ENCODE results near the gene PHLDB1.
"Not testable (repeated sequence)": the region's sequence is repeated elsewhere in the genome, so short reads cannot be mapped to it uniquely, and the experiment has no call there.

The PHLDB1 gene

DNA sequence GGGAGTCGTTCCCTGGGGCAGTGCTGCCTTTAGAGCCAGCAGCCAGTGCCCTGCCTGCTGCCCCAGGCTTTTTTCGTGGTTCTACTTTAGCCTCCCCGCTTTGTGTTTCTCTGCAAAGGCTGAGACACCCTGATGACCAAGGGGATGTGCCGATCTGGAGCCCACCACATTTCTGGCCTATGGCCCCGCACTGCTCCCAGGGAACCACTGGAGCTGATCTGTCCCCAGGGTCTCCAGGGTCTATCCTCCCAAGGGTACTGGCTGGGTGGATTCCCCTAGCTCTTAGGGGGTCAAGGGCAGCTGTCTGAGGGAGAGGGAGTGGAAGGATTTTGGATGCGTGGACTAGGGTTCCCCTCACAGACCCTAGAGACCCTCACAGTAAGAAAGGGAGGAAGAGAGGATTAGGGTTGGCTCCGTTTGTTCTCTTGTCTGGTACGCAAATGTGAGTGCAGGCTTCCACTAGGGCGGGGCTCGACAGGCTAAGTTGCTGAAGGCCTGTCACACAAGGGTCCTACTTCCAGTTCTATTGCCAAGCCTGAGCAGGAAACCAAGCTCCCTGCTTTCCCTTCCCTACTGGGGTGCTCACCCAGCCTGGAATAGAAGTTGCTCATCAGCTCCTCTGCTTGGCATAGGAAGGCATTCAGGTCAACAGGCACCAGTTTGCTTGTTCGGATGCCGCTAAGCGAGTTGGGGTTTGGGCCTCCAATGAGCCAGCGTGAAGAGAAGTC lies 52.7 kb downstream of the PHLDB1 start:
- no peak for DNase-seq

DNA sequence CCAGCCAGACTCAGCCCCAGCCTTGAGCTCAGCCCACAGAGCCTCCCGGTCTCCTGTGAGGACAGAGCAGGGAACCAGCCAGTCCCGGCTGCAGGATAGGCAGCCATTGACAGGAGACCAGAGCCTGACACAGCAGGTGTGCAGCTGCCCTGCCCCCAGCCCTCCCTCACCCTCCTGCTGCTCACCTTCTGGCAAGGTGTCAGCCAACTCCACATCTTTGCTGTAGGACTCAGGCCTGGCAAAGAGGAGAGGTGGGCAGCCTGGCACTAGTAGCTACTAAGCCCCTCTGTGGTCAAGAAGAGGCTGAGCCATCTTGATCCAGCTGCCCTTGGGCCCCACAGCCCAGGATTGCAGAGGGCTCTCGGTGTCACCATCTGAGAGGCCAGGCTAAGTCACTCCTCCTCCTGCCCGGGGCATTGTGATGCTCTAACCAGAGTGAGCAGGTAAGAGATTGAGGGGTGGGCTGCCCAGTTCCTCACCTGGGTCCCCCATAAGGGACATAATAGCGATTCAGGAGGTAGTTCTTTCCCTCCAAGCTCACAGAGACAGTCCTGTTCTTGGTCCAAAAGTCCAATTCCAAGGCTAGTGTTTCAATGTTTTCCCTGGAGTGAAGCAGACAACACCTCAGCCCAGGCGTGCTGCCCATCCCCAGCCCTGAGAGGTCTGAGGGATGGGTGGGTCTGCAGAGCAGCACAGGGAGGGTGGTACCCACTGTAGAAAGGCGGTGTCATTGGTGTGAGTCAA lies 53.4 kb downstream of the PHLDB1 start:
- peak; percentile 15 for DNase-seq

DNA sequence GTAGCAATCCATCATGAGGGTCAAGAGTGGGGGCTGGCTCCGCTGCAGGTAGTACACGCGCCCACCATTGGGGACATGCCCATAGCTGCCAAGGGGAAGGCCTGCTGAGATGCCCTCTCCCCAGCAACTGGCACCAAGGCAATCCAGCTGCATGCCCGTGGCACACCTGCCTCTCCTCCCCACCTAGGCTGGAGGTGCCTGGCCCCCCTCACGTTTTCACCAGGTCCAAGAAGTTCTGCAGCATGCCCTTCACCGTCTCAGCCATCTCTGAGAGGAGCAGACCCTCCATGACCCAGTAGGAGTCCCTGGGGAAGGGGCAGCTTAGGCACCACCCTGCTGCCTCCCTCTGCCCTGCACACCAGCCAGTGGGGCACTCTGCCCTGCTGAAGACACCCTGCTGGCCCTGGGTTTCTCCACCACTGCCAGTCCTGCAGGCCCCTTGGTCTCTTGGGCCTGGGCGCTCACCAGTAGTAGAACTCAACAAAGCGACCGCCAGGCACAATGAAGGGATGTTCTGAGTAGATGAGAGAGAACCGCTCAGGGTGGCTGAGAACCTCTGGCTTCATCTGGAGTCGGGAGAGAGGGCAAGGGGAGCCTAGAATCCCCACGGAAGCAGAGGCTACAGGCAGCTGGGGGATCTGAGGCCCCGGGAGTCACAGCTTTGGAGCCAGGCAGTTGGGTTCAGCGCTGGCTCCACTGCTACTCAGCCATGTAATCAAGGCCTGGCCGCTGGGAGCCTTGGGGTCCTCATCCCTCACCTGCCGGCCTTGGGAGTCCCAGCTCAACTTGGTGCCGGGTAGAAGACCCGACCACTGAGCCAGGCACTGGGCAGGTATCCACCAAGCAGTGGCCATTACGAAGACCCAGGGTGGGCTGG lies 54.2 kb downstream of the PHLDB1 start:
- DNase-seq = no peak

DNA sequence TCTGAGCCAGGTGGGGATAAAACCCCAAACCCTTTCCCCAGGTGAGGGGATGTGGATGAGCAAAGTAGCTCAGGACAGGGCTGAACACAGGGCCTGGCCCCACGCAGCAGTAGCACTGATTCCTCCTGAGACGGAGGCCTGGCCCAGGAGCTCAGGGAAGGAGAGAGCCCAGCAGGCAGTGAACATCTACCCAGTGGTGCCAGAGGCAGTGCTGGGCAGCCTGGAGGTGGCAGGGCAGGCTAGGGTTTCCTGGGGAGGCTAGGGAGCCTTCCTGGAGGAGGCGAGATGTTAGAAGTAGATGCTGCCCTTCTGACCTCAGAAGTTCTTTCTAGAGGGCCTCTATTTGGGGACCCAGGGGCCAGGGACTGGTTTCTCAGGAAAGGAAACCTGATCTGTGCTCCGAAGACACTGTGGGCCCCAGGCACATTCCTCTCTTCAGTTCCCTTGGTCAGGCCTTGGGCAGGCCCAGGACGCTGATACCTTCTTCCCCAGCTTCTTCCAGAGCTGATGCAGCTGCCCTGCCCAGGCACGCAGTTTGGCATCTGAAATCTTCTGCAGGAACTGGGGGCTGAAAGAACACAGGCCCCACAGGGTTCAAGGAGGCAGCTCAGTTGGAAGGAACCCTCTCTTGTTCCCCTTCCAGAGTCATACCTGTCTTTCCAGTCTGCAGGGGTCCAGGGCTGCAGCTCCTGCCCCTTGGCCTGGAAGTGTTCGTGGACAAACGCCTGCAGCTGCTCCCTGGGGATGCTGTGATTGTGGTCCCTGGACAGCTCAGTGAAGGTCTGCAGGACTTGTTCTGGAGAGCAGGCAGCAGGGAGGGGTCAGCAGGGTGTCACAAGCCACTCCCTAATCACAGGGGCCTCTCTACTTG lies 55.2 kb downstream of the PHLDB1 start:
- no peak for DNase-seq

DNA sequence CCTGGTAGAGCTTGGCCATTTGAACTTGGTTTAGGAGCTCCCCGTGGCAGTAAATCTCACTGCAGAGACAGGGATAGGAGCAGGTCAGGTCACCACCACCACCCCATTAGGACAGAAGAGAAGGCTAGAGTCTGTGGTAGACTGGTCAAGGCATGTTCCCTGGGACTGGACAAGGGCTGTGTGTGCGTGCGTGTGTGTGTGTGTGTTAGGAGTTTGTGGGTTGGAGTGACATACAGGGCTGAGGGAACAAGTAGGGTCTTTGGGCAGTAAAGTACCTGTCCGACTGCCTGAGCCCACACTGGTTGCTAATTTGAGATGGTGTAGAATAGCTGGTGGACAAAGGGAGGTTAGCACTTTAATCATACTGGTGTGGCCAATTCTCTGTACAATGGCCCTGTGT lies 56.0 kb downstream of the PHLDB1 start:
- DNase-seq = no peak

DNA sequence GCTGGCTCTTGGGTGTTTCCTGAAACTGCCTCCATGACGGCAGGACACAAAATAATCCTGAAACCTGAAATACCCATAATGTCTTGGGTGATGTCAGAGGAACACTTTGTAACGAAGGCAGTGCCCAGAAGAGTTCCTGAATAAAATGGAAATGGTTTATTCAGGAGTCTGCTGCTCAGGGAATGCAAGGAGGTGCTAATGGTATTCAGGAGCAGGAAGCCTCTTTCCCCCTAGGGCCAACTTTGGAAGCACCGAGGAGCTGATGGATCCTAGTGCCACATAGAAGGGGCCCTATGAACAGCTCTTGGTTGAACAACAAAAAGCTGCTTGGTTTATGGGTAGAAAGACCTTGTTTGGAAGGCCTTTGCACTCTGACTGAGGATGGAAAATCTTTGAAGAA lies 56.5 kb downstream of the PHLDB1 start:
- DNase-seq = no peak

DNA sequence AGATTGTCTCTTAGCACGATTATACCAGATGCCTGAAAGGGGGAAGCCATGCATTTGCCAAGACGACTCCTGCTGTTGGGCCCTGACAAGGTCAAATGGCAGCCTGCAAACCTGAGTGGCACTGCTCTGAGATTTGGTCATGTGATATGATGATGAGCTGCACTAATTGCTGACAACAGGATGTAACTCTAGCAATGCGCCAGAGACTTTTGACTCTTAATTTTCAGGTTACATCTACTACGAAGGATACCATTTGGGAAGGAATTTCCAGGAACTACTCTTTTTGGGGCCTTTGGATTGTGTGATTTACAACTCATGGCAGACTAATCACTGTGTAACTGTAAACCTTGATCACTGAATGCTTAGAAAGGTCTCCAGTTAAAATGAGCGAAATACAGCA lies 59.0 kb downstream of the PHLDB1 start:
- DNase-seq = no peak

DNA sequence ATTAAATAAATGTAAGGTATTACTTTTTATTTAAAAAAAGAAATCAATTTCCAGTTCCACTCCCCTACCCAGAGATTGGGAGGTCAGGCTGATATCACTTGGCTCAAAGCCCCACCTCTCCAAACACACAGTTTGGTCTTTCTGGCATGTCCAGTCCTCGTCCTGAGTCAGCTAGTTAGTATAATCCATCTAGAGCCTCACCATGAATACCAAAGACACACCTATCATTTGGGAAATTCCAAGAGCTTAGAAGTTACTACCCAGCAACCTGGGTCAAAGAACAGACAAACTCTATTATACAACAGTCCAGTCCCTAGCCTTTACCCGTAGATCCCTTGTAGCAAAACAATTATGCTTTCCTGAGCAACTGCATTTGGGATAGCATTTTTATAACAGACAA lies 62.6 kb downstream of the PHLDB1 start:
- DNase-seq = no peak

DNA sequence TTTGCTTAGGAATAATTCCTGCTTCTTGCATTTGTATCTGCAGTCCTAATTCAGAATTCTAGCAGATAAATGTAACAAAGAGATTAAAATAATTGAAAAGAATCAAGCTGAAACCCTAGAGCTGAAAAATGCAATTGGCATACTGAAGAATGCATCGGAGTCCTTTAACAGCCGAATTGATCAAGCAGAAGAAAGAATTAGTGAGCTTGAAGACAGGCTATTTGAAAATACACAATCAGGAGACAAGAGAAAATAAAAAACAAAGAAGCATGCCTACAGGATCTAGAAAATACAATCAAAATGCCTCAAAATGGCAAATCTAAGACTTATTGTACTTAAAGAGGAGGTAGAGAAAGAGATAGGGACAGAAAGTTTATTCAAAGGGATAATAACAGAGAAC lies 63.8 kb downstream of the PHLDB1 start:
- no peak for DNase-seq

DNA sequence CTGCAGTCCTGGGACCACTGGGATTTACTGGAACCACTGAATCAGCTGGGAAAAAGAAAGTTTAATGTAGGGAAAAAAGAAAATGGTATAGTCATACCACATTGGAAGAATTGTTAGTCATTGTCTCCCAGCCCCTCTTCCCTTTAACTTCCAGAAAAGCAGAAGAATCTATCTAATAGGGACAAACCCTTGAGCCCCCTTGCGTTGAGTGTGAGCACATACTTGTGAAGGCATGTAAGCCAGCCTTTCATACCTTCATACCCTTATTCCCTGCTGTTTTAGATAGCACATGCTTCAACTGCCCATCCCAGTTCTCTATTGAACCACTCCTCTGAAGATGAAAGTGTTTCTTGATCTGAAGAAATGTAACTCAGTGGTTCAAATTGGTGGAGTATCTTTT lies 65.4 kb downstream of the PHLDB1 start:
- no peak for DNase-seq

DNA sequence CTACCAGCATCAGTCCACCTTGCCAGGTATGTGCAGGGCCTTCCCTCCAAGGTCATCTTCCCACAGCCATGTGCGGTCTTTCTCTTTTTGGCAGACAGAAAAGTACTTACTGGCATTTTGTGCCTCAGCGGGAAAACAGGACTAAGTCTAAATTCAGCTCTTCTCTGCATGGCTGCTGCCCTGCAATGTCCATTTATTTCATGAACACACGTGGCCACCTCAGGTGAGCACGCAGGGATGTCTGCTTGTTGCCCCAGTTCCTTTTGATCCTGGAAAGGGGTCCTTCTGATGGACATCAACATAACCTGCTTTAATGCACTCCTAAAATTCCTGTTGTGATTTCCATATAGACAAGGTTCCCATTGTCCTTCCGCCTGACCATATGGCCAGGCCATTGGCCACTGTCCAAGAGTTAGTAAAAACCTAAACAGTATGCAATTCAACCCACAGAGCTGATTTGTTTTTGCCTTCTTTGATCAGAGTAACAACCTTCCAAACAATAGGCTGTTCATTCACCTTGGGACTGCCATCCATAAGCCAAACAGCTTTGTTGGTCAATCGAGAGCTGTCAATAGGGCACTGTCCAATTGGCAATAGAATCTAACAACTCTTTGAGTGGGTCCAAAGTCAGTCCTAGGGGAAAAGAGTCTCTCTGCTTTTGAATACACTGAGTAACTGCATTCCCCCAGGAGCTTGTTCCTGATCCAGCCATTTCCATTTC lies 66.1 kb downstream of the PHLDB1 start:
- DNase-seq = no peak

DNA sequence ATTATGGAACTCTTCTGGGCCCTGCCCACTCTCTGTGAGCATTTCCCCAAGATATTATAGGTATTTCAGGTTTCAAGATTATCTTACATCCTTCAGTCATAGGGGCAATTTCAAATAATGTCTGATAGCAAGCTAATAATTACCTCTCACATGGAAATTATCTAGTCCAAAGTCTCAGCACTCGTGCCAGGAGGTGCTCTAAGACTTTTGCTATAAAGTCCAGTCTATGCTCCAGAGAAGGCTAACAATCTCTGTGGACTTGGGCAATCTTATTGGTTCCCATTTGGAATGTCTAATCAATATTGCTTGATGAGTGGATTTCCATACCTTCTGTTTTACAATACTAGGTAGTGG lies 66.6 kb downstream of the PHLDB1 start:
- no peak for DNase-seq

DNA sequence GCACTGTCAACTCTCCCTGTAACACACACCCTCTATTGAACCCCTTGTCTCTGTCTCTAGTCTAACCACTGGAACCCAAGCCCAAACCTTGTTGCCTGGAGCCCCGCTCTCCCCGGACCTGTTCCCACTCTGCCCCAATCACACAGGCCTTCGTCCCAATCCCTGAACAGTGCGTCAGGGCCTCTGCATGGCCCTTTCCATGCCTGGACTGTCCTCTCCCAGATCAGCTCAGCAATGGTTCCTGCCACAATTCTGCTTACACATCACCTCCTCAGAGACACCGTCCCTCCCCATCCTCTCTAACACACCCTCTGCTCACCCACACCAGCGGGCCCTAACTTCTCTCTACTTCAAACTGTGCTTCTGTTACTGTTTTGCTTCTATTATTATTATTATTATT lies 70.6 kb downstream of the PHLDB1 start:
- no peak for DNase-seq

DNA sequence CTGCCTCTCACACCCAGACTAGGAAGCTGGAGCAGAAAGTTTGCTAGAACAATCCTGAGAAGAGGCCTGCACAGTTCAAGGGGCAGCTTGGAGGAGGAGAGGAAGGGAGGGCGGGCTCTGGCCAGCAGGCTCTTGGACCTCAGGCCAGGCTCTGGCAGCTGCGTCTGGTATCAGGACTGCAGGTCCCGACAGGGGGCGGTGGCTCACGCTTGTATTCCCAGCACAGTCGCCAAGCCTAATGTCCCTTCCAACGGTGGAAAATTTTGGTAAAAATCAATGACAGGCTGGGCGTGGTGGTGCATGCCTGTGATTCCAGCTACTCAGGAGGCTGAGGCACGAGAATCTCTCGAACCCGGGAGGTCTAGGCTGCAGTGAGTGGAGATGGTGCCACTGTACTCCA lies 71.5 kb downstream of the PHLDB1 start:
- not testable (repeated sequence) for DNase-seq

DNA sequence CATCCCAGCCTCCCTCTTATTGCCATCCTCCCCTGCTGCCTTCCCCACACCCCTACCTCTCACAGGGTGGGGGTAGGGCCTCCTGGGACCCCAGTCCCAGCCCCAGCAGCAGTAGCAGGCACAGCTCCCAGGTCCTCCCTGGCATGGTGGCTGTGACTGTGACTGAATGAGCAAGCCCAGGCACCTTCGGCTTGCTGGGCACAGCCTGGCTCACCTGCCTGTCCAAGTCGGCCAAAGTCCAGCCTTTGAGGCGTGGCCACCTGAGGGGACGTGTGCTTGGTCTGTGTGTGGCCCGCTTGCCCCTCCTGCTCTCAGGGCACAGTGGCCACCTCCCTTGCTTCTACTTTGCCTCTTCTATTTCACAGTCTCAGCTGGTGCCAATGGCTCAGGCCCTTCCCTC lies 72.1 kb downstream of the PHLDB1 start, which contains the start of gene TREH:
Gene TREH (minus strand): TSS at position 168 of the 400 bp plus-strand sequence. CDS start 23 bp downstream, at position 145.
- no peak for DNase-seq

DNA sequence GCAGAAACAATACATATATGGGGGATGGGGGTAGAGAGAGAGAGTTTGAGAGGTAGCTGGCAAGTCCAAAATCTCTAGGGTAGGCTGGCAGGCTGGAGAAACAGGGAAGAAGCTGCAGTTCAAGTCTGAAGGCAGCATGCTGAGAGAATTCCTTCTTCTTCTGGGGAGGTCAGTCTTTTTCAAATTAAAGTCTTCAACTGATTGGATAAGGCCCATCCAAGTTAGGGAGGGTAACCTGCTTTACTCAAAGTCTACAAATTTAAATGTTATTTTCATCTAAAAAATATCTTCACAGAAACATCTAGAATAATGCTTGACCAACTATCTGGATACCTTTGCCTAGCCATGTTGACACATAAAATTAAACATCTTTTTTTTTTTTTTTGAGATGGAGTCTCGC lies 75.0 kb downstream of the PHLDB1 start:
- DNase-seq = no peak

DNA sequence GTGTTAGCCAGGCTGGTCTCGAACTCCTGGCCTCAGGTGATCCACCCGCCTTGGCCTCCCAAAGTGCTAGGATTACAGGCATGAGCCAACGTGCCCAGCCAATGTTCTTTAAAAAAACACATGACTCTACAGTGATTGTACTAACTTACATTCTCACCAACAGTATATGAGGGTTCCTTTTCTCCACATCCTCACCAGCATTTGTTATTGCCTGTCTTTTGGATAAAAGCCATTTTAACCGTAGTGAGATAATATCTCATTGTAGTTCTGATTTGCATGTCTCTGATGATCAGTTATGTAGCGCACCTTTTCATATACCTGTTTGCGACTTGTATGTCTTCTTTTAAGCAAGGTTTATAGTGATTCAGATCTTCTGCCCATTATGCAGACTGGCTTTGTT lies 75.5 kb downstream of the PHLDB1 start:
- DNase-seq = not testable (repeated sequence)

DNA sequence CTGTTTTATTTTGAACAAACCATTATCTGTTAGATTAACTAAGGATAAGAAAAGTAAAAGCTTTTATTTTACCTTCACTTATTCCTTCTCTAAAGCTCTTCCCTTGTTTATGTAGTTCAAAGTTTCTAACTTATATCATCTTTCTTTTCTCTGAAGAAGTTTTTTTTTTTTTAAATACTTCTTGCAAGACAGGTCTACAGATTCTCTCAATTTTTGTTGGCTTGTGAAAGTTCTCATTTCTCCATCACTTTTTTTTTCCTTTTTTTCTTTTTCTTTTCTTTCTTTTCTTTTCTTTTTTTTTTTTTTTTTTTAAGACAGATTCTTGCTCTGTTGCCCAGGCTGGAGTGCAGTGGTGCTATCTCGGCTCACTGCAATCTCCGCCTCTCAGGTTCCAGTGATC lies 76.8 kb downstream of the PHLDB1 start:
- no peak for DNase-seq

DNA sequence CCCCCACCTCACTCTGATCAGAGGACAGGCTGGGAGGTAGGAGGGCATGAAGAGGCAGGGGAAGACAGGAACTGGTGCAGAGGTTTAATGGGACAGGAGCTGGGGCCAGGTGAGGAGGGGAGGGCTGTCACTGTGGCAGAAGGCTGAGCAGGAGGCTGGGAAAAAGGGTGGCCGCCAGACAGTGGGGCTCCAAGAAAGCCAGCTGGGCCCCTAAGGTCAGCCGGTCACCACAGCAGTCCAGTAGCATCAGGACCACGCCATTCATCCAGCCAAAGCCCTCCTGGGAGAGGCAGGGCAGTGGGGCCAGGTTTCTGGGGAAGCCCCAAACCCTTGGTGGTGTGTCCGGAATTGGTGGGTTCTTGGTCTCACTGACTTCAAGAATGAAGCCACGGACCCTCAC lies 80.5 kb downstream of the PHLDB1 start:
- no peak for DNase-seq

DNA sequence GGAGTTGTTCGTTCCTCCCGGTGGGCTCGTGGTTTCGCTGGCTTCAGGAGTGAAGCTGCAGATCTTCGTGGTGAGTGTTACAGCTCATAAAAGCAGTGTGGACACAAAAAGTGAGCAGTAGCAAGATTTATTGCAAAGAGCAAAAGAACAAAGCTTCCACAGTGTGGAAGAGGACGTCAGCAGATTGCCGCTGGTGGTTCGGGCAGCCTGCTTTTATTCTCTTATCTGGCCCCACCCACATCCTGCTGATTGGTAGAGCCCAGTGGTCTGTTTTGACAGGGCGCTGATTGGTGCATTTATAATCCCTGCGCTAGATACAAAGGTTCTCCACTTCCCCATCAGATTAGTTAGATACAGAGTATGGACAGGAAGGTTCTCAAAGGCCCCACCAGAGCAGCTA lies 80.9 kb downstream of the PHLDB1 start:
- not testable (repeated sequence) for DNase-seq

DNA sequence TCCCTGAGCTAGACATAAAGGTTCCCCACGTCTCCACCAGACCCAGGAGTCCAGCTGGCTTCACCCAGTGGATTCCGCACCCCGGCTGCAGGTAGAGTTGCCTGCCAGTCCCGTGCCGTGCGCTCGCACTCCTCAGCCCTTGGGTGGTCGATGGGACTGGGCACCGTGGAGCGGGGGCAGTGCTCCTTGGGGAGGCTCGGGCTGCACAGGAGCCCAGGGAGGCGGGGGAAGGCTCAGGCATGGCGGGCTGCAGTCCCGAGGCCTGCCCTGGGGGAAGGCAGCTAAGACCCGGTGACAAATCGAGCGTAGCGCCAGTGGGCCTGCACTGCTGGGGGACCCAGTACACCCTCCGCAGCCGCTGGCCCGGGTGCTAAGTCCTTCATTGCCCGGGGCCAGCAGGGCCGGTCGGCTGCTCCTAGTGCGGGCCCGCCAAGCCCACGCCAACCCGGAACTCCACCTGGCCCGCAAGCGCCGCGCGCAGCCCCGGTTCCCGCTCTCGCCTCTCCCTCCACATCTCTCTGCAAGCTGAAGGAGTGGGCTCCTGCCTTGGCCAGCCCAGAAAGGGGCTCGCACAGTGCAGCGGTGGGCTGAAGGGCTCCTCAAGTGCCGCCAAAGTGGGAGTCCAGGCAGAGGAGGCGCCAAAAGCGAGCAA lies 81.6 kb downstream of the PHLDB1 start:
- no peak for DNase-seq

DNA sequence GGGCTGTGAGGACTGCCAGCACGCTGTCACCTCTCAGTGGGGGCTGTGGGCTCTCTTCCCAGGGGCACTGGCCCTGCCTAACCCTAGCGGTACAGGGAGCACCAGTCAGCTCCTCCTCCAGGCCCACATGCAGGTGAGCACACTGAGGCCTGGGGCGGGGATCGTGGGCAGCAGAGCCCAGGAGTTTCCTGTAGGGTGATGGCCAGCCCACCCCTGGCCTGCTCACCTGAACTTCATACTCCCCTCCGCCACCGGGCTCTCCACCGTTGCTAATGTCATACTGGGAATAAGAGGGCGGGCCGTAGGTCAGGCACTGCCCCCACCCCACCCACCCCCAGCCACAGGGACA lies 82.1 kb downstream of the PHLDB1 start:
- DNase-seq = no peak

All from DMS79 treated with DMSO at 0.1 percent for 48 hours (cell line).